HG03442 (cell line): ENCODE data around the gene RASAL2.
A peak's percentile ranks its signal among the peaks of the same experiment; 100 is the strongest.
"Not testable (repeated sequence)": the region's sequence is repeated elsewhere in the genome, so short reads cannot be mapped to it uniquely, and the experiment has no call there.

Experiments used
- ATAC-seq: cut with Tn5 transposase; IDR thresholded peaks from one replicate; pipeline ENCODE4 v1.9.1; 2021; ENCODE audit warnings: mild to moderate bottlenecking, moderate library complexity; ENCODE audit not compliant: unreplicated experiment

The RASAL2 gene

GRCh38 chr1:178368208-178368607, 274.3 kb downstream of the RASAL2 start:
- no peak for ATAC-seq

- no peak for ATAC-seq
These were observed 277.3 kb downstream of the RASAL2 start for GRCh38 chr1:178371235-178371634.

DNA sequence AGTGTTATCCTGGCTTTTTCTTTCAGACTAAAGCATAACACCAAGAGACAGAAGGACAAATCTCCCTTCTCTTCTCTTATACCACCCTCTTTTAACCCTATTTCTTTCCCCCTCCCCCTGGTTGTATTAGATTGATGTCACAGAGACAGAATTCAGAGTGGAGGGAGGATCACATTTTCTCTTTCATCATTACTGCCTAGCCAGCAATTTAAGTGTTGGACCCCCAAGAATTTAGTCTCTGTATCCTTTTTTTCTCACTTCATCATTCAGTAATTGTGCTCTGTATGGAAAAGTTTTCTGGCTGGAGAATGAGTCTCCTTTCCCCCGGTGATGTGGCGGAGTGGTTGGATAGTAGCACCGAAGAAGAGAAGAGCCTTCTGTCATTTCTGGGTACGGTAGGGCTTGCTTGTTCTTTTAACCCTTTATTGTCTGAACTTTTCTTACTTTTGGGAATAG, 278.1 kb downstream of the RASAL2 start:
- no peak for ATAC-seq

GRCh38 chr1:178374016-178374415, 280.1 kb downstream of the RASAL2 start:
- no peak for ATAC-seq

GRCh38 chr1:178376008-178376407, 282.1 kb downstream of the RASAL2 start:
- no peak for ATAC-seq

GRCh38 chr1:178379807-178380206, 285.9 kb downstream of the RASAL2 start:
- no peak for ATAC-seq

DNA sequence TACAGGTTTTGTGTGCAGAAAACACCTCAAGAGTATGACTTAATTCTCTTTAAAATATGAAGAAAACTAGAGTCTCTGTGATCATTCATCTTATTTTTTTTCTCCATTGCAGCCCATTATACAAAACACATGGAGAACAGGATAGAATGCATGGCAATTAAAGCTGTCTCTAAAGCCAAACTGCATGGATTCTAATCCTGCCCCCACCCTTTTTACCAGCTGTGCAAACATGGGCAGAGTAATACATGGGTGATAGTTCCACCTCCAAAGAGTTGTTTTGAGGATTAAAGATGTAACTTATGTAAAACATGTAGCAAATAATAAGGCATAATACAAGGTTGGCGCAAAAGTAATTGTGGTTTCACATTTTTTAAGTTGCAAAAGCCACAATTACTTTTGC, 288.5 kb downstream of the RASAL2 start:
- ATAC-seq, result no peak

GRCh38 chr1:178385662-178386061, 291.8 kb downstream of the RASAL2 start:
- ATAC-seq, result no peak

DNA sequence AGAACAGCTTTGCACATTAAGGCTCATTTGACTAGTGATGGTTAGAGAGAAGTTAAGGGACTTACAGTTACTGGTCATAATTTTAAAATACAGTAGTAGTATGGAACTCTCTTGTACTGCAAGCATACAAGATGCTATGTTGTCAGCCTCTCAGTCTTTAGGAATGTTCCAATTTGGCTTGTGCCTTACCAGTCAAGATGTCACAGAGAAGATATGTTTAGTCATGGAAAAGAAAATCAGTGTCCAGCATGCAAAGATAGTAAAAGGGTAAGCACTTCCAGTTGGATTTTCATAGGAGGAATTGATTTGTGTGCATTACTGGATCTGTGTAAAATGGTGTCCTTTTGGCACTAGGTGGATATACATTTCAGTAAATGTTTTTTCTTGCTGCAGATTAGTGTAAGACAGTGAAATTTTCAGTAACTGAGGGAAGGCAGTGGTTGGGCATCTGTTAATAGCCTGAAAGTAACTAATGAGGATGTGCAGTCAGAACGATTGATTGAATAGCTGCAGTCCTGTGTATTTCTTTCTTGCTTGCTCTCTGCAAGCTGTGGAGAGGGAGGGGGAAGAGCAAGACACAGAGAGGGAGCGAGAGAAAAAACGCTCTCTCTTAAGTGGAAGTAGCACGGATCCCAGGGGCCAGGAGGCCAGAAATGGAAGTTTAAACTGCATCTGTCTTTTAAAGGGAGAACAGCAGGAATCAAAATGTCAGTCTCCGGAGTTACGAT, 294.7 kb downstream of the RASAL2 start:
- ATAC-seq, result no peak

GRCh38 chr1:178389441-178389840, 295.5 kb downstream of the RASAL2 start:
- no peak for ATAC-seq

DNA sequence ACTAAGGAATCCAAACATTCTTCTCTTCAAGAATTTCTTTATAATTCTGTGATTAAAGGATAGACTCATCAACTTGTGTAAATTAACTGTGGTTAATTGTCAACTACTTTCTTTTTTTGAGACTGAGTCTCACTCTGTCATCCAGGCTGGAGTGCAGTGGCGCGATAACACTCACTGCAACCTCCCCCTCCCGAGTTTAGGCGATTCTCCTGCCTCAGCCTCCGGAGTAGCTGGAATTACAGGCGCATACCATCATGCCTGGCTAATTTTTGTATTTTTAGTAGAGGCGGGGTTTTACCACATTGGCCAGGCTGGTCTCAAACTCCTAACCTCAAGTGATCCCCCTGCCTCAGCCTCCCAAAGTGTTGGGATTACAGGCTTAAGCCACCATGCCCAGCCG, 296.4 kb downstream of the RASAL2 start:
- ATAC-seq, result not testable (repeated sequence)

DNA sequence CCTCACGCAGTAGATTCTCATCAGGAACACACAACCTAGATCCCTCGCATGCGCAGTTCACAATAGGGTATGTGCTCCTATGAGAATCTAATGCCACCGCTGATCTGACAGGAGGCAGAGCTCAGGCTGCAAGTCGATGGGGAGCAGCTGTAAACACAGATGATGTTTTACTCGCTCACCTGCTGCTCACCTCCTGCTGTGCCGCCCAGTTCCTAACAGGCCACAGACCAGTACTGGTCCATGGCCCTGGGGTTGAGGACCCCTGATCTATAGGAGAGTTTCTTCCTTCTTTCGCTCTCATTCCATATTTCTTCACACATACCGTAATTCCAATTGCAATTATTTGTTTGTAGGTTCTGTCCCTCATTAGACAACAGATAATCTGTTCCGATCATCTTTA, 299.5 kb downstream of the RASAL2 start:
- ATAC-seq, result no peak

GRCh38 chr1:178396789-178397188, 302.9 kb downstream of the RASAL2 start:
- no peak for ATAC-seq

- ATAC-seq, result no peak
These were observed 303.8 kb downstream of the RASAL2 start for GRCh38 chr1:178397678-178398077.

DNA sequence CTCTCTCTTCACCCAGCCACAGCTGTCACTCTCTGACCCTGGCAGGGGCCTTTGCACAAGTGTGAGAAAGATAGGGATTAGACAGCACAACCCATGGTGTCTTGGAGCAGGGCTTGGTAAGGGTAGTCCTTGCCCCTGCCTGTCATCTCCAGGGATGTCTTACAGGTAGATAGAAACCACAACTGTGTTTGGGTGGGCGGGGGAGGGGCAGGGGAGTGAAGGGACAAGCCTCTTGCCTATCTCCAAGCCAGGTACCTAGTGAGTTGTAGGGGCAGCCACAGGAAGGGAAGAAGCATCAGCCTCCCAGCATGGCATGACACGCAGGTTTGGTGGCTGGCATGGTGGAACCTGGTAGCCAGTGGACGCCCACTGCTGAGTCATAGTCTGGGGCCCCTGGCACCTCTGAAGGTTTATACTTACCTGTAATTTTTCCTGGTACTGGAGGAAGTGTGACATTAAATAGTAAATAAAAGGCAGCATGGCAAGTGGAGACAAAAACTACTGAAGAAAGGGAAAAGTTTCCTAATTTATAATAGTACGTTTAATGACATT, 305.3 kb downstream of the RASAL2 start:
- ATAC-seq, result no peak

- no peak for ATAC-seq
These were observed 311.2 kb downstream of the RASAL2 start for GRCh38 chr1:178405137-178405536.

DNA sequence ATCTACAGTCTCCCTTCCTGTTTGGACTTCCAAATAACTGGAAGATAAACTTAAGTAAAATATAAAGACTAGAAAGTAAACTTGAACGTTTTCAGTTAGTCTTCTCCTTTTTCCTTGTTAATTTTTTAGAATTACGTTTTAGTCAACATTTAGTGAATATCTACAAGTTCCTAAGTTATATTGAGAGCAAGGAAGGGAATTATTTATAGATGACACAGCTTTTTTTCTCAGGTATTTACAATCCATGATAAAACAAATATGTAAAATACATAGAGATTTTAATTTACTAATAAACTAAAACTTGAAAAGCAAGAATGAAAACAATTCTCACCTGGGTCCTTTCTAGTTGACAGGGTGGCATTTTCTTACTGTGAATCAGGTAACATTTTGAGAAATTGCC, 313.3 kb downstream of the RASAL2 start:
- no peak for ATAC-seq

DNA sequence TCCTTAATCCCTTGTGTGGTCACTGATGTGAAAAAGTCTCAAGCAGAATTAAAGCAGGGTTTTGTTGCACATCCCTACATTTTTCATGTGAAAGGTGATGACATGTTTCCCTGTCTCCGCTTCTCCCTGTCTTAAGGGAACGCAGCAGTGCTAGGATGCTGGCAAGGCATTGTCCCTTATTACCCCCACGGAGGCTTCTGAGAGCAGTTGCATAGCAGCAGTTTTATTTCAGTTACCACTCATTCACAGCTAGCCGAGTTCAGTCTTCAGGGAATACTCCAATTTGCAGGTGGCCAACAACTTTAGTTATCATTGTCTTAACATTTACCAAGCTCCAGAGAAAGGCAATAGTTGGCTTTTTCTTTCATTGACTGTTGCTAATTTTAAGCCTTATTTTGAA, 313.8 kb downstream of the RASAL2 start:
- no peak for ATAC-seq

GRCh38 chr1:178408871-178409270, 315.0 kb downstream of the RASAL2 start:
- ATAC-seq, result no peak

- no peak for ATAC-seq
These were observed 315.6 kb downstream of the RASAL2 start for GRCh38 chr1:178409541-178409940.

- ATAC-seq, result peak; percentile 60
These were observed 318.0 kb downstream of the RASAL2 start for GRCh38 chr1:178411756-178412399.

DNA sequence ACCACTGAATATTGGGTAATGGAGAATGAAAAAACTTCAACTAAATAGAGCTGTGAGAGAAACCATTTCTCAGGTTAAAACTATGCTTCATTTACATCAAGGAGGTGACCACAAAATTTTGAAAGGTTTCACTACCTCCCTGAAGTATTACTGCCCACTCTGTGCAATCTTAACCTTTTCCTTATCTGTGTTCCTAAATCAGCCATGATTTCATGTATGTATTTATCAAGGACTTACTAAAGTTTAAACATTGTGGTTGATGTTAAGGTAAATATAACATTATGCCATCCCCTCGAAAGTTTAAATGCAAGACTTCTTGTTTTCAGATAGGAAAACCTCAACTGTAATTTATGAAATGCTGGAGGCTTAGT, 318.5 kb downstream of the RASAL2 start:
- peak; percentile 77 for ATAC-seq
